Prostate gland (tissue), 2 donors: Measurements from ENCODE around the gene DYNC1I2. TPM values are rescaled to one million over a fixed set of nuclear protein-coding genes. Genes with fewer than 3 reads are reported as not detected.
"Not testable (repeated sequence)": the region's sequence is repeated elsewhere in the genome, so short reads cannot be mapped to it uniquely, and the experiment has no call there.

Source experiments
- DNase-seq: peaks from one replicate; pipeline ENCODE4 v3.0.0-alpha.2; 2019; ENCODE audit warnings: low spot score
- H3K27ac ChIP-seq, 2 donors: fragments of 200-600 bp; sonication (generic); 2 replicates each; pipeline ENCODE4 v1.5.1; 2017 to 2019
- H3K27me3 ChIP-seq: fragments of 200-600 bp; sonication (generic); replicated peaks from 2 replicates; pipeline ENCODE4 v1.5.1; 2019; ENCODE audit not compliant: insufficient read depth
- H3K36me3 ChIP-seq, 2 donors: fragments of 200-600 bp; sonication (generic); 1 replicate in 1 of 2; 2 replicates in 1 of 2; pipeline versions ENCODE4 v1.5.1 to v1.8.1; 2017 to 2019
- H3K4me1 ChIP-seq: fragments of 200-600 bp; sonication (generic); replicated peaks from 2 replicates; pipeline ENCODE4 v1.5.1; 2019
- H3K4me3 ChIP-seq, 2 donors: fragments of 200-600 bp; sonication (generic); 2 replicates each; pipeline ENCODE4 v1.5.1; 2017 to 2019
- H3K9me3 ChIP-seq: fragments of 200-600 bp; sonication (generic); 2 replicates; pipeline ENCODE4 v1.5.1; 2017
- CTCF ChIP-seq, 4 experiments: fragments of 200-600 bp in 2 of 4; fragments of 450-650 bp in 2 of 4; sonication (generic) in 2 of 4; IDR thresholded peaks; 1 replicate in 3 of 4; 2 replicates in 1 of 4; pipeline ENCODE4 v1.5.1; 2016 to 2019; ENCODE audit warnings: antibody characterized with exemption in 4 of 4, mild to moderate bottlenecking in 2 of 4, moderate library complexity in 2 of 4
- POLR2A ChIP-seq: fragments of 450-650 bp; IDR thresholded peaks from one replicate; pipeline ENCODE4 v1.6.1; 2016; ENCODE audit warnings: antibody characterized with exemption, mild to moderate bottlenecking
- POLR2AphosphoS5 ChIP-seq: sonication (generic); formaldehyde crosslinking; IDR thresholded peaks from one replicate; pipeline ENCODE4 v1.6.1; 2017; ENCODE audit warnings: antibody characterized with exemption
- WGBS: methylation state at CpG from one replicate; pipeline ENCODE4 v1.1.5; 2018; 5-methylcytosine and 5-hydroxymethylcytosine counted together
- intact Hi-C: fragments of 100-400 bp; cut with DNase I; formaldehyde crosslinking; loops from one replicate; pipeline ENCODE4 v1.14.2; 2022
- total RNA-seq, 2 donors: library from RNA; depleted of rRNA; stranded (reverse); fragments of >200 nt; gene quantifications; one replicate each; pipeline ENCODE4 v1.1.0, GENCODE V29; 2016

Gene DYNC1I2
- total RNA-seq, 2 donors from 2014 or later = 70.7 to 82.1 TPM

GRCh38 chr2:171747371-171747770 lies 60.1 kb downstream of the DYNC1I2 start:
- Histone ChIP-seq H3K4me1 (no peaks in the 10 kb centered on the region), H3K4me3 (no peak overlapping the region), H3K27ac (no peak overlapping the region), H3K36me3 (no peaks in the 10 kb centered on the region), H3K27me3 (no peaks in the 10 kb centered on the region), H3K9me3 (no peaks in the 10 kb centered on the region)
- DNase-seq = no peak
- TF ChIP-seq POLR2AphosphoS5 = no peak
- intact Hi-C loops = no loop called here
- WGBS = 79% methylated on average over 3 of the region's 3 CpGs

GRCh38 chr2:171754254-171754939 lies 67.1 kb downstream of the DYNC1I2 start:
- no peaks in the 10 kb centered on the region for H3K9me3 ChIP-seq
- H3K4me1 ChIP-seq = no peaks in the 10 kb centered on the region
- 91% methylated on average over 1 of the region's 1 CpG for WGBS
- H3K36me3 ChIP-seq = no peaks in the 10 kb centered on the region
- H3K27ac ChIP-seq = no peak overlapping the region
- intact Hi-C loops = no loop called here
- no peak for DNase-seq
- TF ChIP-seq POLR2A (no peak), CTCF (IDR thresholded peaks at IDR 0.05) (no peak), POLR2AphosphoS5 (no peak)
- H3K4me3 ChIP-seq = no peak overlapping the region
- H3K27me3 ChIP-seq = no peaks in the 10 kb centered on the region

- H3K4me3 ChIP-seq, intact Hi-C loops, H3K36me3 ChIP-seq, H3K9me3 ChIP-seq, H3K27ac ChIP-seq, DNase-seq, H3K27me3 ChIP-seq, H3K4me1 ChIP-seq: not testable (repeated sequence)
- 96% methylated on average over 1 of the region's 1 CpG for WGBS
Observed at GRCh38 chr2:171758762-171759161, 71.5 kb downstream of the DYNC1I2 start.

GRCh38 chr2:171761176-171761575 lies 73.9 kb downstream of the DYNC1I2 start:
- intact Hi-C loops, H3K27me3 ChIP-seq, H3K27ac ChIP-seq, H3K9me3 ChIP-seq, H3K36me3 ChIP-seq, H3K4me3 ChIP-seq, DNase-seq, H3K4me1 ChIP-seq: not testable (repeated sequence)
- 90% methylated on average over 4 of the region's 4 CpGs for WGBS

- no peaks in the 10 kb centered on the region for H3K36me3 ChIP-seq
- no peaks in the 10 kb centered on the region for H3K4me1 ChIP-seq
- H3K27me3 ChIP-seq = no peaks in the 10 kb centered on the region
- TF ChIP-seq CTCF (IDR thresholded peaks at IDR 0.05) = no peak
- TF ChIP-seq POLR2AphosphoS5 = peak; percentile 55
- DNase-seq = no peak
- intact Hi-C loops = no loop called here
- 78% methylated on average over 2 of the region's 2 CpGs for WGBS
- peak overlapping the region; percentile 43 to 64 for H3K27ac ChIP-seq
- no peak overlapping the region for H3K4me3 ChIP-seq
- no peaks in the 10 kb centered on the region for H3K9me3 ChIP-seq
Observed at GRCh38 chr2:171762879-171763573, 75.8 kb downstream of the DYNC1I2 start.

GRCh38 chr2:171763602-171764001 lies 76.3 kb downstream of the DYNC1I2 start:
- DNase-seq = no peak
- TF ChIP-seq POLR2A (no peak), CTCF (IDR thresholded peaks at IDR 0.05) (no peak), POLR2AphosphoS5 (no peak)
- H3K4me1 ChIP-seq = no peaks in the 10 kb centered on the region
- WGBS = 72% methylated on average over 3 of the region's 3 CpGs
- H3K9me3 ChIP-seq = no peaks in the 10 kb centered on the region
- H3K36me3 ChIP-seq = no peaks in the 10 kb centered on the region
- peak overlapping the region in 1 of 2 donors; percentile 61 for H3K27ac ChIP-seq
- intact Hi-C loops = no loop called here
- H3K27me3 ChIP-seq = no peaks in the 10 kb centered on the region
- H3K4me3 ChIP-seq = no peak overlapping the region
